GM12878 (cell line): ENCODE results near the gene PSMA7. TPM values are rescaled to one million over a fixed set of nuclear protein-coding genes. Genes with fewer than 3 reads are reported as not detected.
A peak's percentile ranks its signal among the peaks of the same experiment; 100 is the strongest.

Source experiments
- ATAC-seq: fragments of 200-7000 bp; cut with Tn5 transposase; 3 replicates; pipeline ENCODE4 v1.9.1; 2020; ENCODE audit warnings: mild to moderate bottlenecking, moderate library complexity
- BruUV-seq: library from RNA; stranded (reverse); fragments of 400-500 nt; replicated peaks from 2 replicates; lab custom pipeline; 2021; lab: Mats Ljungman, UMichigan
- CTCF ChIA-PET: fragments of 300-600 bp; sonication (Branson Sonifier 250); formaldehyde crosslinking; extraction: SDS; loops from one replicate; lab custom pipeline; 2021; ENCODE audit warnings: inconsistent platforms; lab: Yijun Ruan, JAX
- POLR2A ChIA-PET: fragments of 350-600 bp; formaldehyde crosslinking; extraction: SDS; loops from one replicate; lab custom pipeline; 2021; ENCODE audit warnings: inconsistent platforms; lab: Charles Lee
- RAD21 ChIA-PET: fragments of 300-600 bp; sonication (Branson Sonifier 250); formaldehyde crosslinking; loops from one replicate; lab custom pipeline; 2023; ENCODE audit warnings: antibody characterized with exemption; ENCODE audit not compliant: unreplicated experiment; lab: Charles Lee
- SMC1A ChIA-PET: fragments of 300-600 bp; sonication (Branson Sonifier 250); formaldehyde crosslinking; loops from one replicate; lab custom pipeline; 2023; ENCODE audit not compliant: unreplicated experiment, uncharacterized antibody; lab: Charles Lee
- DNase-seq: peaks from one replicate; pipeline ENCODE4 v3.0.0-alpha.2; 2011; ENCODE audit warnings: low read depth, low spot score
- FAIRE-seq: peaks from 3 replicates; lab custom pipeline; 2011; peaks lifted over from hg19 to GRCh38; lab: Jason Lieb, UNC
- H2AFZ ChIP-seq: 2 replicates; pipeline ENCODE4 v1.6.0; 2011; ENCODE audit warnings: low read depth, low read length, control low read depth; ENCODE audit not compliant: control insufficient read depth
- H3K27ac ChIP-seq: 2 replicates; pipeline ENCODE4 v1.5.1; 2011; ENCODE audit warnings: control low read depth; ENCODE audit not compliant: control insufficient read depth, insufficient read depth
- H3K27me3 ChIP-seq, 2 experiments: replicated peaks in 1 of 2; 2 replicates each; pipeline versions ENCODE4 v1.6.0 to v1.6.1; 2011; ENCODE audit warnings: low read length in 1 of 2; ENCODE audit not compliant: control insufficient read depth in 2 of 2, insufficient read depth in 2 of 2
- H3K36me3 ChIP-seq, 2 experiments: 2 replicates each; pipeline ENCODE4 v1.5.1; 2011; ENCODE audit warnings: low read length in 1 of 2; ENCODE audit not compliant: control insufficient read depth in 2 of 2, insufficient read depth in 2 of 2
- H3K4me1 ChIP-seq: 2 replicates; pipeline ENCODE4 v1.6.1; 2011; ENCODE audit warnings: mild to moderate bottlenecking, low read length, moderate library complexity, mixed read lengths; ENCODE audit not compliant: control insufficient read depth, insufficient read depth
- H3K4me2 ChIP-seq: 2 replicates; pipeline ENCODE4 v1.6.0; 2011; ENCODE audit warnings: control low read depth; ENCODE audit not compliant: control insufficient read depth, insufficient read depth
- H3K4me3 ChIP-seq: fragments of 200-600 bp; sonication (generic); 2 replicates; pipeline ENCODE4 v1.5.1; 2016
- H3K79me2 ChIP-seq: 2 replicates; pipeline ENCODE4 v1.6.0; 2011; ENCODE audit warnings: low read length; ENCODE audit not compliant: control insufficient read depth, insufficient read depth
- H3K9ac ChIP-seq: 2 replicates; pipeline ENCODE4 v1.8.0; 2011; ENCODE audit warnings: low read length, control low read depth, mixed read lengths; ENCODE audit not compliant: control insufficient read depth, insufficient read depth
- H3K9me3 ChIP-seq: replicated peaks from 3 replicates; pipeline ENCODE4 v1.5.1; 2011; ENCODE audit warnings: mild to moderate bottlenecking, low read length; ENCODE audit not compliant: control insufficient read depth, insufficient read depth
- H4K20me1 ChIP-seq: 2 replicates; pipeline ENCODE4 v1.6.0; 2011; ENCODE audit not compliant: control insufficient read depth, insufficient read depth
- BRCA1 ChIP-seq: IDR thresholded peaks from 2 replicates; pipeline ENCODE4 v1.6.1; 2011; ENCODE audit warnings: low read depth, low read length, improper control_type of control experiment
- CEBPB ChIP-seq, 2 experiments: fragments of 150-350 bp in 1 of 2; IDR thresholded peaks; 2 replicates each; pipeline ENCODE4 v1.6.1; 2012 to 2014; ENCODE audit warnings: low read depth in 2 of 2, low read length in 2 of 2, borderline replicate concordance in 1 of 2, inconsistent platforms in 1 of 2
- CREM ChIP-seq: IDR thresholded peaks from 2 replicates; pipeline ENCODE4 v1.6.1; 2014; ENCODE audit warnings: antibody characterized with exemption, low read depth
- NRF1 ChIP-seq: conservative IDR thresholded peaks from 2 replicates; pipeline ENCODE4 v1.6.1; 2011; ENCODE audit warnings: mild to moderate bottlenecking, low read depth, low read length, improper control_type of control experiment
- SREBF1 ChIP-seq: IDR thresholded peaks from 2 replicates; pipeline ENCODE4 v1.6.1; 2012; ENCODE audit warnings: mild to moderate bottlenecking, low read length
- SRF ChIP-seq, 2 experiments: IDR thresholded peaks; 2 replicates each; pipeline ENCODE4 v1.6.1; 2011; ENCODE audit warnings: low read depth in 2 of 2, low read length in 2 of 2, mild to moderate bottlenecking in 1 of 2, moderate library complexity in 1 of 2
- TAF1 ChIP-seq: IDR thresholded peaks from 2 replicates; pipeline ENCODE4 v1.6.1; 2011; ENCODE audit warnings: mild to moderate bottlenecking, low read depth, low read length, borderline replicate concordance
- TARDBP ChIP-seq: IDR thresholded peaks from 2 replicates; pipeline ENCODE4 v1.6.1; 2016; ENCODE audit warnings: borderline replicate concordance
- WGBS: methylation state at CpG from one replicate; pipeline ENCODE4 v1.1.6; 2016; ENCODE audit warnings: low lambda C conversion rate; ENCODE audit not compliant: insufficient replicate concordance, insufficient coverage; ENCODE audit errors: missing lambda C conversion rate; 5-methylcytosine and 5-hydroxymethylcytosine counted together
- in situ Hi-C: fragments of 300-500 bp; cut with MboI; formaldehyde crosslinking; loops from 9 replicates; pipeline ENCODE4 v1.14.3; 2018; ENCODE audit warnings: mixed read lengths
- intact Hi-C: fragments of 100-400 bp; cut with micrococcal nuclease; formaldehyde crosslinking; loops from one replicate; pipeline ENCODE4 v1.14.2; 2022; ENCODE audit not compliant: unreplicated experiment
- polyA plus RNA-seq, 11 experiments: library from polyadenylated mRNA; depleted of rRNA in 4 of 11; unstranded in 6 of 11; stranded (reverse) in 5 of 11; fragments of >200 nt; fragmentation: Nextera tagmentation in 4 of 11; fragmentation: Illumina TruSeq in 1 of 11; extraction: Ambion mirVana in 4 of 11; extraction: Trizol in 1 of 11; gene quantifications; 1 replicate in 1 of 11; 2 replicates in 10 of 11; pipeline versions ENCODE4 v1.2.1 to v1.2.3, GENCODE V29; 2011 to 2016; ENCODE audit warnings: inconsistent platforms in 2 of 11, missing spikeins in 2 of 11, low read depth in 1 of 11
- total RNA-seq, 4 experiments: library from RNA; depleted of rRNA in 3 of 4; stranded (reverse); fragments of >200 nt in 3 of 4; fragmentation: Illumina TruSeq in 1 of 4; extraction: Trizol in 1 of 4; gene quantifications; 2 replicates each; pipeline versions ENCODE4 v1.2.1 to v1.2.3, GENCODE V29; 2013 to 2021
- TF ChIP-seq, protein P1 (sequence below): IDR thresholded peaks from 2 replicates; pipeline ENCODE4 v1.6.1; 2012; ENCODE audit warnings: low read depth, low read length, improper control_type of control experiment

Gene PSMA7
- total and polyA plus RNA-seq, 10 of the 15 experiments (the other 5 are each of a cell fraction or from before 2014, with no cell fraction given), result 216 to 857 (median 368) TPM

DNA sequence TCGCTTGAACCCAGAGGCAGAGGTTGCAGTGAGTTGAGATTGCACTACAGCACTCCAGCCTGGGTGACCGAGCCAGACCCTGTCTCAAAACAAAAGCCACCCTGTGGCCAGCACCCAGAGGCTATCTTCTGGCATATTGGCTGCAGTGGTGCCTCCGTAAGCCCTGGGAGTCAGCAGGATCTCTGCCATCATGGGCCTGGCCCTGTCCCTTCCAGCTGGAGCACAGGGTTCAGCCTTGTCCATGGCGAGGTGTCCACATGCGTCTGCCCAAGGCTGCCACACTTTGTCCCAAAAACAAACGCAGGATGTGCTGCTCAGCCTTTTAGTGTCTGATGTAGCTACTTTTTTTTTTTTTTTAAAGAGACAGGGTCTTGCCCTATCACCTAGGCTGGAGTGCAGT, 24.3 kb upstream of the PSMA7 start (continued):
- TF ChIP-seq, protein P1, sequence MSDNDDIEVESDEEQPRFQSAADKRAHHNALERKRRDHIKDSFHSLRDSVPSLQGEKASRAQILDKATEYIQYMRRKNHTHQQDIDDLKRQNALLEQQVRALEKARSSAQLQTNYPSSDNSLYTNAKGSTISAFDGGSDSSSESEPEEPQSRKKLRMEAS, result no peak
- no peak for TF ChIP-seq BRCA1
- no peak for TF ChIP-seq CREM
- TF ChIP-seq TARDBP, result no peak
- TF ChIP-seq NRF1, result no peak
- no peak for TF ChIP-seq TAF1
- no peak for TF ChIP-seq SRF (IDR thresholded peaks at IDR 0.05; ENCODE audit: low read depth in 2 of 2, low read length in 2 of 2)
- TF ChIP-seq, all 136 proteins: peak for 0

DNA sequence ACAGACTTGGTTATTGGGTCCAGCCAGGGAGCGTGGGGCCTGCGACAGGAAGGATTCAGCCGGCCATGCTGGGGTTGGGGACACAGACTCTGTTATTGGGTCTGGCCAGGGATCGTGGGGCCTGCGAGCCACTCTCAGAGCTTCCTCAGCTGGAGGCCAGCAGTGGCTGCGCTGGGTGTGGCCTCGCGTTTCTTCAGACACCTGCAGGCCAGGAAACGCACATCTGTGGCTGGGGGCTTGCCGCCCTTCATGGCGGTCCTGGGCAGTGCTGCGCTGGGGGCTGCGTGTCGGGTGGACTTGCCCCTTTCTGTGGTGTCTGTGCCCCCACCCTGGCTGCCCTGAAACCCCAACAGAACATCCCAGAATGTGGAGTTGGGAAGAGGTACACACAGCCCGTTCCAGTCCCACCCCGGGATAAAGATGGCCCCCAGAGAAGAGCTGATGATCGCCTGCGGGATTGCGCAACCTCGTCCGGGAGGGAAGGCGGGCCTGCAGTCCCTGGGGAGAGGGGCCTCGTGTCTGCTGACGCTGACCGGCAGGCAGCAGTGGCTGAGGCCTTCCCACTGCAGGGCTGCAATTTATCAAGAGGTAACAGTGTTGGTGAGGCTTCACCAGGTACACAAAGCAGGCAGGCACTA, 22.7 kb upstream of the PSMA7 start:
- in situ Hi-C loops (no loop called here), intact Hi-C loops (no loop called here)
- WGBS, result 99% methylated on average over 25 of the region's 25 CpGs
- FAIRE-seq (no peak), ATAC-seq (no peak), DNase-seq (no peak)
- ChIA-PET RAD21 (no interaction called here), SMC1A (no interaction called here), POLR2A (no interaction called here), CTCF (no interaction called here)
- Histone ChIP-seq H3K79me2 (no peaks in the 10 kb centered on the region), H4K20me1 (no peaks in the 10 kb centered on the region), H3K36me3 (peaks cover 6 to 35% of the 10 kb centered on the region in 2 experiments; a peak in 3 of 4 replicates), H3K4me1 (no peaks in the 10 kb centered on the region), H3K9me3 (no peaks in the 10 kb centered on the region), H3K4me3 (no peak overlapping the region), H2AFZ (no peak overlapping the region), H3K9ac (no peak overlapping the region), H3K27ac (no peak overlapping the region), H3K27me3 (no peaks in the 10 kb centered on the region), H3K4me2 (no peak overlapping the region)
- no TSS peak for BruUV-seq
- peak in 1 of 2 experiments; percentile 35; a peak in 1 of 4 replicates for TF ChIP-seq CEBPB (IDR thresholded peaks at IDR 0.05; ENCODE audit: borderline replicate concordance in 1 of 2, low read depth in 2 of 2, low read length in 2 of 2)
- no peak for TF ChIP-seq SREBF1
